HG02763 (cell line): ENCODE measurements around the gene ANKZF1.

ENCODE experiments used
- ATAC-seq: cut with Tn5 transposase; IDR thresholded peaks from one replicate; pipeline ENCODE4 v1.9.1; 2021; ENCODE audit warnings: mild to moderate bottlenecking, moderate library complexity; ENCODE audit not compliant: unreplicated experiment

Gene ANKZF1

DNA sequence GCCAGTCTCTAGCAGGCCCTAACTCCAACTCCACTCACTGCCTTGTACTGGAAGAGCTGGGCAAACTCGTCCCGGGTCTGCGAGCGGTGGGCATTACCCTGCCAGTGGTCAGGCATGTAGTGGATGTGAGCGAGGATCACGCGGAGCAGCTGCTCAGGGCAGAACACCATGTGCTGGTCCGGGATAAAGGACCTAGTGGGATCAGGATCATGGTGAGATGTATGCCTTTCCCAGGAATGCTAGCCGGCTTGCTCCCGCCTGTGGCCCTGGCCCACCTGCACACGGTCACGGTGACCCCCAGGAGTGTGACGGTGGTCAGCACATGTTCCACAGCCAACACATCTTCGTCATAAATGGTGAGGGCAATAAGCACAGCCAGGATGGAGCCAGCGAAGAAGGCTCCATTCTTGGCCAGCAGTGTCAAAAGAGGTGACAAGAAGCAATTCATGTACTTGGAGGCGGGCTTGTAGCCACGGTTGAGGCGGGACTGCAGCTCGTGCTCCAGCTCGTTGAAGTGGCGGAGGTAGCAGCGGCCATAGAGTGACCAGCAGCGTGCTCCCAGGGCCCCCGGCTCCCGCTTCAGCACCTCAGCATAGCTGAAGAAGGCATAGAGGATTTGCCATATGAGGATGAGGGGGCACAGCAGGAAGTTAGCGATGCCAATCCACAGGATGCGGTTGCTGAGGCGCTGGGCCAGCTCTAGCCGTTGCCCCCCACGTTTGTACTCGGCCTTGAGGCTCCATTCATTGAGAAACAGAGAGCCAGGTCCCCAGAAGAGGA, 5.6 kb upstream of the ANKZF1 start:
- no peak for ATAC-seq

DNA sequence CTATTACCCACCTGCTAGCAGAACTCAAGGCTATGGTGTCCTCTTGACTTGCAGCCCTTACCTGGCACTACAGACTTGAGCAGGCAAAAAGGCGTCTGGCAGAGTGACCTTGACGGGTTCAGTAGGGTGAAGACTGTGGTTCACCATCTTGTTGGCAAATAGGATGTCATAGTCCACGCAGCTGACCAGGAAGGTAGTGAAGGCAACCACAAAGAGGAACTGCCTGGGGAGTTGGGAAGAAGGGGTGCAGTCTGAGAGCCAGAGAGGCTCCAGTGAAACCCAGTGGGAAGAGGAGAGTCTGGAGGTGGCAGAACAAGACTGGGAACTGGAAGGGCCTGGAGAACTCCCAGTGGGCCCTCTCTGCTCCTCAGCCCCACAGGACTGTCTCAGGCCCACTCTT, 4.3 kb upstream of the ANKZF1 start:
- ATAC-seq: no peak

- no peak for ATAC-seq
These were observed 1.3 kb upstream of the ANKZF1 start for GRCh38 chr2:219228041-219228910.

GRCh38 chr2:219228911-219229304, 698 bp upstream of the ANKZF1 start:
- peak; percentile 2 for ATAC-seq

DNA sequence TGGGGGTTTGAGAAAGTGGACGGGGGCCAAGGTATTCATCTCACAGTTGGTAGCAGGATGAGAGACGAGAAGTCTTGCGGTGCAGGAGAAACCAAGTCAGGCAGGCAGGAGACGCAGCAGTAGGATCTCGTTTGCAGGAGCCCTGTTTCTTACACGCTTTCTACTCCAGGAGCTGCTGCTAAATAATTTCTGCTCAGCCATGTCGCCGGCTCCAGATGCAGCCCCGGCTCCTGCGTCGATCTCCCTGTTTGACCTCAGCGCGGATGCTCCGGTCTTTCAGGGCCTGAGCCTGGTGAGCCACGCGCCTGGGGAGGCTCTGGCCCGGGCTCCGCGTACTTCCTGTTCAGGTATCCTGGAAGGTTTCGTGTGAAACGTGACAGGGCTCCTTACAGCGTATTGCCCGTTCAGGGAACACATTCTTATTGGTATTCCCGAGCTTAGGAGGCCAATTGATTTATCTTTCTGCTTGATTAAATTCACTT, 494 bp downstream of the ANKZF1 start:
- ATAC-seq: no peak

- no peak for ATAC-seq
These were observed 4.7 kb downstream of the ANKZF1 start for GRCh38 chr2:219234331-219234730.

DNA sequence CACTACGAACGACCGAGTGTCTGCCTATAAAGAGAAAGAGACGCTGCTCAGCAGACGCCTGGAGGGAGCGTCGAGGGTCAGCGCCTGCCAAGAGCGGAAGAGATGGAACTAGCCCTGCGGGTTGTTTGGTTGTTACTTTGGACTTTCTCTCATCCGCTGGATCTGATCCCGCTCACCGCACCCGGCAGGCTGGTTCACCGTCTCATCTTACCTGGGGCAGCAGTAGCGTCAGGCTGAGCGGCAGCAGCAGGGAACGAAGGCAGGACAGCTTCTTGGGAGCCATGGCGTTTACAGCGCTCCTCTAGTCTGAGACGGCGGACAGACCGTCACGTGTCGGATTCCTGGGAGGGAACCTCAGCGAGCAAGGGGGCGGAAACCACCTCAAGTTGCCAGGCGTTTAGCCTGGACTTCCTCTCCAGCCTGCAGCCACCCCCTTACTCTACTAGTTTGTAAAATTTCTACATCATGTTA, 13.7 kb downstream of the ANKZF1 start:
- ATAC-seq: no peak

DNA sequence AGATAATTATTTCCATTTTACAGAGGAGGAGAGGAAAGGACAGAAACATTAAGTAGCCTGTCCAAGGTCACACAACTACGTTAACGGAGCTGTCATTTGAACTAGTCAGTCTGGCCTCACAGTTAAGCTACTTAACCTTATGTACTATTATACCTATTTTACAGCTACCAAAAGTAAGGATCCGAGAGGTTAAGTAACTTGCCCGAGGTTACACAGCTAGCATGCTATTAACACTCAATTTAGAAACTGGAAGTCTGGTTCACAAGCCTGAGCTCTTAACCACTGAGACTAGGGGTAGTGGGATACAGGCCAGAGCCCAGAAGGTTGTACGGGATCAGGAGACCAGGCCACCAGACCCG, 15.2 kb downstream of the ANKZF1 start:
- ATAC-seq: no peak

- peak; percentile 67 for ATAC-seq
These were observed 15.7 kb downstream of the ANKZF1 start, which contains the start of the genes GLB1L and STK16 for GRCh38 chr2:219245148-219245898. Gene GLB1L (minus strand): TSS chr2:219245444. CDS start chr2:219243573, 1,871 bp downstream. Gene STK16 (plus strand): TSS chr2:219245479. CDS start chr2:219246000, 521 bp downstream.

GRCh38 chr2:219245899-219246230, 16.3 kb downstream of the ANKZF1 start:
- no peak for ATAC-seq

GRCh38 chr2:219246559-219246958, 17.0 kb downstream of the ANKZF1 start:
- no peak for ATAC-seq

GRCh38 chr2:219247678-219248642, 18.4 kb downstream of the ANKZF1 start:
- ATAC-seq: no peak

DNA sequence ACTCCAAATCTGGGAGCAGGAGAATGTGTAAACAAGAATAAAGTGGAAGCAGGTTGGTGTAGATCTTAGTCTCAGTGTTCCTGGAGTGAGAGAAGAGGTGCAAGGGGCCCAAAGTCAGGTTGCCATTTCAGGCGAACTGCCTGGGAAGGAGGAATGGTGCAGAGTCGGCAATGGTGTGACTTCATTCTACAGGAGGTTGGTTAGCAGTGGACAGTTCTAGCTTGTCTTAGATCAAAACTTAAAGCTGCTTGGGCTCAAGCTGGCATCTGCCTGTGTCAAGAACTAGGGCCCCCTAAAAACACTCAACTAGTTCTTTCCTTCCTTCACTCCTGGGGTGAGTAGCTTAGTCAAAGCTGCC, 19.2 kb downstream of the ANKZF1 start:
- no peak for ATAC-seq

DNA sequence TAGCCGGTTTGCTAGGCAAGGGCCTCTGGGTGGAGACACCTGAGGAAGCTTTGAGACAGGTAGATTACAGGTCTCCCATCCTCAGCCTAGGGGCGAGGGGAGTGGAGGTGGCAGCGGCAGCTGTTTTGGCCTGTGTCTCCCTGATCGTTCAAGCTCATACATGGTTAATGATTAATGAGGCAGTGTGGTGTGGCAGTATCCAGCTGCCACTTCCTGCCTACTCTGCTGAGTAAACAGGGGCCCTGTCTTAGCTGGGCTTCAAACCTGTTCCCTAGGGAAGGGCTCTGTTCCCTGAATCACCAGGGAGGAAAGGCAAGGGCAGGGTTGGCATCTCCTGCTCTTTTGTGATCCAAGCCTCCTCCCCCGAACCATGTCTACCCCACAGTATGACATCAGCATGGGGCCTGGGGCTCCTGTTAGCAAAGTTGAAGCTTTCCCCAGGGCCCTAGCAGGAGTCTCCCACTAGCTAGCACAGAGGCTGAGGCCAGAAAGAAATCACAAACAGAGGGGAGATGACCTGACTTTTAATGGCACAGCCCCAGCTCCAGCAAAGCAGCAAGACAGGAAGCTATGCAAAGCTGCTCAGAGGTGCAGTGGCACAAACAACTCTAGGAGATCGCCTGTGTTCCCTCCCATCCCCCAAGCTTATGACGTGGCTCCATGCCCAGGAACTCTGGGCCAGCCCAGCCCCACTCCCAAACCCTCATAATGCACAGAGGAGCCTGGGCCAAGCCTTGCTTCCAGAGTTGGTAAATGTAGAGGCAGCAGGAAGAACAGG, 19.8 kb downstream of the ANKZF1 start:
- ATAC-seq: peak; percentile 42

- no peak for ATAC-seq
These were observed 20.6 kb downstream of the ANKZF1 start for GRCh38 chr2:219250049-219250781.

GRCh38 chr2:219251656-219252055, 22.1 kb downstream of the ANKZF1 start:
- no peak for ATAC-seq

- no peak for ATAC-seq
These were observed 22.5 kb downstream of the ANKZF1 start for GRCh38 chr2:219252084-219252483.

DNA sequence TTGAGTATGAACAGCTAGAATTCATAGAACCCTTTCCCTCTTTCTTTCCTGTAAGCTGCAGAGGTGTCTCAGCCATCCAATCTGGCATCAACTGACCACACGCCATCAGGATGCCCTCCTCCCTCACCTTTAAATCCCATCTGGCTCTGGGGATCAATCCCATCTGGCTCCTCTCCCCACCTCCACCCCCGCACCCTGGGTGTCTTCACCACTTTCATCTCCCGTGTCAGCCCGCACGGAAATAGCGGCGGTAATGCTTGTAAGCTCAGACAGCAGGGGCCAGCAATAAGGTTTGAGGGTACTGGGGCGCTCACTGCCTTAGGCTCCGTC, 22.9 kb downstream of the ANKZF1 start:
- ATAC-seq: no peak
